Mesenchymal stem cell (in vitro differentiated cells and primary cell): ENCODE data around the gene TMPRSS6.

Source experiments
- DNase-seq: peaks from one replicate; pipeline ENCODE4 v3.0.0-alpha.2; 2013
- H2AFZ ChIP-seq: one replicate; pipeline ENCODE4 v1.6.1; 2013; ENCODE audit warnings: low read depth, mild to moderate bottlenecking, control low read depth, inconsistent platforms, low read length, moderate library complexity
- H2AK5ac ChIP-seq: 2 replicates; pipeline ENCODE4 v1.6.1; 2013; ENCODE audit warnings: low read length, moderate library complexity, mild to moderate bottlenecking, inconsistent platforms; ENCODE audit not compliant: severe bottlenecking
- H2BK120ac ChIP-seq: one replicate; pipeline ENCODE4 v1.6.1; 2013; ENCODE audit warnings: low read depth, mild to moderate bottlenecking, inconsistent platforms, low read length, moderate library complexity
- H2BK12ac ChIP-seq, 2 experiments: one replicate each; pipeline ENCODE4 v1.6.1; 2013; ENCODE audit warnings: inconsistent platforms in 2 of 2, low read length in 2 of 2, mild to moderate bottlenecking in 2 of 2, moderate library complexity in 2 of 2, control low read depth in 1 of 2
- H2BK15ac ChIP-seq: one replicate; pipeline ENCODE4 v1.6.1; 2013; ENCODE audit warnings: mild to moderate bottlenecking, low read depth, inconsistent platforms; ENCODE audit not compliant: poor library complexity, severe bottlenecking
- H2BK5ac ChIP-seq: 2 replicates; pipeline ENCODE4 v1.6.1; 2013; ENCODE audit warnings: low read depth, mild to moderate bottlenecking, low read length, control low read depth, inconsistent platforms; ENCODE audit not compliant: poor library complexity, severe bottlenecking
- H3K14ac ChIP-seq, 2 experiments: one replicate each; pipeline ENCODE4 v1.6.1; 2013; ENCODE audit warnings: inconsistent platforms in 2 of 2, low read length in 2 of 2, control low read depth in 1 of 2, mild to moderate bottlenecking in 1 of 2, moderate library complexity in 1 of 2
- H3K18ac ChIP-seq, 2 experiments: one replicate each; pipeline ENCODE4 v1.6.1; 2013; ENCODE audit warnings: inconsistent platforms in 2 of 2, low read length in 2 of 2, control low read depth in 1 of 2, low read depth in 1 of 2, mild to moderate bottlenecking in 1 of 2
- H3K23ac ChIP-seq, 2 experiments: one replicate each; pipeline ENCODE4 v1.6.1; 2013; ENCODE audit warnings: inconsistent platforms in 2 of 2, low read length in 2 of 2, mild to moderate bottlenecking in 2 of 2, moderate library complexity in 2 of 2, control low read depth in 1 of 2
- H3K27ac ChIP-seq: 2 replicates; pipeline ENCODE4 v1.5.1; 2013; ENCODE audit warnings: mild to moderate bottlenecking, moderate library complexity, low read length, control low read depth, inconsistent platforms; ENCODE audit not compliant: poor library complexity, severe bottlenecking
- H3K27me3 ChIP-seq, 2 experiments: 2 replicates each; pipeline versions ENCODE4 v1.6.1 to v1.7.0; 2013; ENCODE audit warnings: low read length in 2 of 2, mild to moderate bottlenecking in 2 of 2, moderate library complexity in 2 of 2, control low read depth in 1 of 2, inconsistent platforms in 1 of 2; ENCODE audit not compliant: control insufficient read depth in 1 of 2, insufficient read depth in 1 of 2
- H3K36me3 ChIP-seq, 2 experiments: 2 replicates each; pipeline versions ENCODE4 v1.6.1 to v1.7.0; 2013; ENCODE audit warnings: low read length in 2 of 2, control low read depth in 1 of 2, inconsistent platforms in 1 of 2, low read depth in 1 of 2, mild to moderate bottlenecking in 1 of 2; ENCODE audit not compliant: insufficient read depth in 2 of 2, control insufficient read depth in 1 of 2
- H3K4ac ChIP-seq, 2 experiments: one replicate each; pipeline ENCODE4 v1.6.1; 2013; ENCODE audit warnings: inconsistent platforms in 2 of 2, low read length in 2 of 2, mild to moderate bottlenecking in 2 of 2, moderate library complexity in 2 of 2, control low read depth in 1 of 2, low read depth in 1 of 2
- H3K4me1 ChIP-seq: 2 replicates; pipeline ENCODE4 v1.6.1; 2013; ENCODE audit warnings: low read depth, low read length, control low read depth; ENCODE audit not compliant: control insufficient read depth, insufficient read depth
- H3K4me2 ChIP-seq: 2 replicates; pipeline ENCODE4 v1.6.1; 2013; ENCODE audit warnings: low read length, mild to moderate bottlenecking, inconsistent platforms; ENCODE audit not compliant: poor library complexity, severe bottlenecking
- H3K4me3 ChIP-seq, 2 experiments: 2 replicates each; pipeline versions ENCODE4 v1.5.1 to v1.7.0; 2013; ENCODE audit warnings: low read length in 2 of 2, mild to moderate bottlenecking in 2 of 2, control low read depth in 1 of 2, low read depth in 1 of 2; ENCODE audit not compliant: insufficient read depth in 1 of 2
- H3K79me1 ChIP-seq: replicated peaks from 2 replicates; pipeline ENCODE4 v1.6.1; 2013; ENCODE audit warnings: mild to moderate bottlenecking, control low read depth, low read length, inconsistent platforms; ENCODE audit not compliant: poor library complexity, severe bottlenecking
- H3K9ac ChIP-seq: 2 replicates; pipeline ENCODE4 v1.7.0; 2013; ENCODE audit warnings: mild to moderate bottlenecking, low read length, moderate library complexity
- H3K9me3 ChIP-seq: 2 replicates; pipeline ENCODE4 v1.7.0; 2013; ENCODE audit warnings: mild to moderate bottlenecking, low read length; ENCODE audit not compliant: control insufficient read depth
- H4K8ac ChIP-seq: one replicate; pipeline ENCODE4 v1.6.1; 2013; ENCODE audit warnings: inconsistent platforms, mild to moderate bottlenecking, low read length, moderate library complexity
- H4K91ac ChIP-seq: one replicate; pipeline ENCODE4 v1.6.1; 2013; ENCODE audit warnings: mild to moderate bottlenecking, low read length, inconsistent platforms
- WGBS: methylation state at CpG from one replicate; pipeline ENCODE4 v1.1.7; 2013; ENCODE audit warnings: mixed read lengths; 5-methylcytosine and 5-hydroxymethylcytosine counted together

TMPRSS6 gene

DNA sequence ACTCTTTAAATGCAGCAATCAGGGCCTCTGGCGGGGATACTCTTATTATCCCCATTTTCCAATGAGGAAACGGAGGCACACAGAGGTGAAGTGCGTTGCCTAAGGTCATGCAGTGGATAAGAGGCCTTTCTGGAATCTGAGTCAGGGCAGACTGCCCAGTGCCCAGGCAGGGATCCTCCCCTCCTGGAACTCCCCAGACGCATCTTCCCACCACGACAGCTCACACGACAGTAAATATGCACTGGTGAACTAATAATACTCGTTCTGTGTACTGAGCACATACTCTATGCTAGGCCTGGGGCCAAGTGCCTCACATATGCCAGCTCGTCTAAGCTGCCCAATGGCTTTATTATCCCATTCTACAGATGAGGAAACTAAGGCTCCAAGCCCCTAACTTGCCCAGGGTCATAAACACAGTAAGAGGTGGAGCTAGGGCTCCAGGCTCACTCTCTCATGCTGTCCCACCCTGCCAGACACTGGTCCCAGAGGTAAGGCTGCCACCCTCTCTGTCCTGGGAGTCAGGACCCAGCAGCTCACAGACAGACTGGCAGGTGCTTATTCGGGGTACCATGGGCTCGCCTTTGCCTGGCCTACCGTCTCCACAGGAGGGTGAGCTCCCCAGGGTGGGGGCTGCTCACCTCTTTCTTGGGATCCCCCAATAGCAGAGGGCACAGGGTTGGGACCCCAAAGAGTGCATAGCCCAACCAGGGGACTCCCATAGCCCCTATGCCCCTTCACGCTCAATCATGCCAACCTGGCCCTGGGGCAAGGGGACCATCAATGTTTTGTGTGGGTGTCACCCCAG lies 37.9 kb upstream of the TMPRSS6 start:
- Histone ChIP-seq H3K36me3 (no peaks in the 10 kb centered on the region), H4K91ac (no peak overlapping the region), H2AK5ac (no peak overlapping the region), H2BK120ac (no peak overlapping the region), H3K18ac (peak overlapping the region in 1 of 2 experiments; percentile 11), H2BK12ac (no peak overlapping the region), H3K9me3 (peaks cover 6% of the 10 kb centered on the region), H3K4me3 (no peak overlapping the region), H3K4me1 (peaks cover 3% of the 10 kb centered on the region), H3K23ac (no peak overlapping the region), H3K9ac (no peak overlapping the region), H2BK15ac (no peak overlapping the region), H3K4me2 (no peak overlapping the region), H4K8ac (no peak overlapping the region), H3K4ac (no peak overlapping the region), H2AFZ (no peak overlapping the region), H2BK5ac (no peak overlapping the region), H3K79me1 (no peaks in the 10 kb centered on the region), H3K27ac (no peak overlapping the region), H3K27me3 (peaks cover 20 to 84% of the 10 kb centered on the region in 2 experiments), H3K14ac (no peak overlapping the region)
- 81% methylated on average over 12 of the region's 12 CpGs for WGBS
- DNase-seq, result peak; percentile 10

DNA sequence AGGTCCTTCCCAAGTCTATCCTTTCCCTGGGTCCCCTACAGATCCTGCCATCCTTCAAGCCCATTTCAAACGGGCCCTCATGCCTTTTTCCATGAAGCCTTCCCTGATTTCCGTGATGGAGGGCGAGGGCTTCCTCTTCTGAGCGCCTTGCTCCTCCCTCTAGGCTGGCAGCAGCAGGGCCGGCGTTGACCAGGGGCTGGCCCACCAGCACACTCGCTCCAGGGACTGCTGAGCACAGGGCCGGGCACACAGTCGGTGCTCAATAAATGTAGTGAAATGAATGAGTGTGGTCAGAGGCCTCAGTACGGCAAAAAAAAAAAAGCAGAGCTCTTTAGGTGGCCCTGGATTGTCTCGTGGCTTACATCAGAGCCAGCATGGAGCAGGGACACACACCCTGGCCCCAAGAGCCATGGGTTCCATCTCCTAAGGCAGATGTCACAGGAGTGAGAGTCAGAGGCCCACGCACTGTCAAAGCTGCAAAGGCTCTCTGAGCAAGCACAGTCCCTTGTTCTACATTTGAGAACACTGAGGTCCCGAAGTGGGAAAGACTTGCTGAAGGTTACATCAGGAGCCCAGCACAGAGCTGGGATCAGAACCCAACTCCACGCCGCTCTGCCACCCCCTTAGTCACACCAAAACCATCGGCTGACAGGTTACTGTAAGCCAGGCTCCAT lies 37.1 kb upstream of the TMPRSS6 start:
- no peak for DNase-seq
- H3K23ac ChIP-seq, result no peak overlapping the region
- peak overlapping the region; percentile 4 for H2BK15ac ChIP-seq
- H4K91ac ChIP-seq, result no peak overlapping the region
- no peak overlapping the region for H2BK12ac ChIP-seq
- no peak overlapping the region for H2BK120ac ChIP-seq
- no peaks in the 10 kb centered on the region for H3K36me3 ChIP-seq
- H3K27me3 ChIP-seq, result peaks cover 20 to 84% of the 10 kb centered on the region in 2 experiments
- peaks cover 3% of the 10 kb centered on the region for H3K4me1 ChIP-seq
- no peak overlapping the region for H3K4ac ChIP-seq
- H3K27ac ChIP-seq, result no peak overlapping the region
- no peak overlapping the region for H3K4me3 ChIP-seq
- 84% methylated on average over 16 of the region's 16 CpGs for WGBS
- H2AFZ ChIP-seq, result no peak overlapping the region
- no peak overlapping the region for H3K18ac ChIP-seq
- no peak overlapping the region for H4K8ac ChIP-seq
- H3K9me3 ChIP-seq, result peaks cover 3% of the 10 kb centered on the region
- no peak overlapping the region for H3K4me2 ChIP-seq
- no peaks in the 10 kb centered on the region for H3K79me1 ChIP-seq
- H2BK5ac ChIP-seq, result no peak overlapping the region
- H3K14ac ChIP-seq, result no peak overlapping the region
- no peak overlapping the region for H2AK5ac ChIP-seq
- no peak overlapping the region for H3K9ac ChIP-seq

DNA sequence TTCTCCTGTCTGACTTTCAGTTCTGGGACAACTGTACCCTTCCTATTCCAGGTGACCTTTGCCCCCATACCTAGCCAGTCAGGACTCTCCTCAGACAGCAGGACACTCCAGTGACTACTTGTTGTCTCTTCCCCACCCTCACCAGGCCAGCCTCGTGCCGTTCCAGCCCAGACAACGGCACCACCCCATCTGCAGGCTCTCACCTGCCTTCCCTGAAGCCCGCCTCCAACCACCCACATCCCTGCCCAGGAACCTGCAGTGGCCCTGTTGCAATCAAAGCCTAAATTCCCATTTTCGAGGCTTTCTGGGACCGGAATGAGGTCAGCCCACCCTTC lies 36.5 kb upstream of the TMPRSS6 start:
- Histone ChIP-seq H2BK5ac (no peak overlapping the region), H2AFZ (no peak overlapping the region), H4K8ac (no peak overlapping the region), H3K27ac (no peak overlapping the region), H2BK15ac (no peak overlapping the region), H3K36me3 (no peaks in the 10 kb centered on the region), H2BK120ac (no peak overlapping the region), H3K79me1 (no peaks in the 10 kb centered on the region), H3K4ac (no peak overlapping the region), H4K91ac (no peak overlapping the region), H3K23ac (no peak overlapping the region), H3K18ac (no peak overlapping the region), H3K9me3 (no peaks in the 10 kb centered on the region), H3K14ac (no peak overlapping the region), H3K4me2 (no peak overlapping the region), H3K4me3 (no peak overlapping the region), H3K4me1 (peaks cover 7% of the 10 kb centered on the region), H2AK5ac (no peak overlapping the region), H3K9ac (no peak overlapping the region), H3K27me3 (peaks cover 20 to 80% of the 10 kb centered on the region in 2 experiments), H2BK12ac (no peak overlapping the region)
- 80% methylated on average over 6 of the region's 6 CpGs for WGBS
- DNase-seq, result no peak

DNA sequence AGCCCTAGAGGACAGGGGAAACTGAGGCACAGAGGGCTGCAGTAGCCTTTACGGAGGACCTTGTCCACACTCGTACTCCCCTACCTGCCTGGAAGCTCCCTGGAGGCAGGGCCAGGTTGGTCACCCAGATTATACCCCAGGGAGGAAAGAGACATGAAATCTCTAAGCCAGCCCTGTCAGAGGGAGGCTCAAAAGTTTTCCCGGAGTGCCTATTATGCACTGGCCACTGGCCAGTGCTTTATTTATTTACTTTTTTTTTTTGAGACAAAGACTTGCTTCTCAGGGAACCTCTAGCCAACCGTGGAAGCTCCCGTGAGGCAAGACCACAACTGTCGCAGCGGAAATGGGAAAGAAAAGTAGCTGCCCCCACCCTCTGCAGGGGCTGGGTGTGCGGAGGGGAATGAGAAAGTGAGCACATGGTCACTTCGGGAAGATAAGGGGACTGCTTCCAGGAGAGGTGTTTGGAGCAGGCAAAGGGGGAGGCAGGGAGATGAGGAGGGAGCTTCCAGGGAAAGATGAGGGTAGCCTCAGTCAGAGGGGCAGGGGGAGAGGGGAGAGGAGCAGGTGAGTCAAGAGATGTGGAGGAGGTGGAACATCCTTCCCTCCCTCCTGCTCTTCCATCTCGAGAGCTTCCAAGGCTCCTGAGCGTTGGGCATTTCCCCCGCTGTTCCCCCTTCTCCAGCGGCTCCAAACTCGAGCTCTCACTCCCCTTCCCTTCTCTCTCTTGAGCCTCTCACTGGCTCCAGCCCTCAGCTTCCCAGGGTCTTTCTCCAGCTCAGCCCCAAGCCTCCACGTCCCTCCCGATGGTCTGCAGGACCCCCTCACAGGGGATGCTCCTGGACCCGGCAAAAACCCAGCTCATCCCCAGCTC lies 35.9 kb upstream of the TMPRSS6 start:
- Histone ChIP-seq H3K27ac (no peak overlapping the region), H4K8ac (no peak overlapping the region)
- whole genome bisulfite sequencing, result 55% methylated on average over 17 of the region's 17 CpGs

More for the DNA sequence above, 35.9 kb upstream of the TMPRSS6 start:
- Histone ChIP-seq H3K4me2 (no peak overlapping the region), H3K18ac (no peak overlapping the region), H2BK5ac (no peak overlapping the region), H3K79me1 (no peaks in the 10 kb centered on the region), H2BK12ac (no peak overlapping the region), H2BK15ac (no peak overlapping the region), H3K36me3 (no peaks in the 10 kb centered on the region), H3K9ac (no peak overlapping the region), H3K4me1 (peaks cover 7% of the 10 kb centered on the region), H2AFZ (no peak overlapping the region), H4K91ac (no peak overlapping the region), H3K4ac (no peak overlapping the region), H2BK120ac (no peak overlapping the region), H2AK5ac (no peak overlapping the region), H3K23ac (no peak overlapping the region), H3K27me3 (peaks cover 20 to 75% of the 10 kb centered on the region in 2 experiments), H3K9me3 (no peaks in the 10 kb centered on the region), H3K4me3 (no peak overlapping the region), H3K14ac (no peak overlapping the region)
- peak; percentile 28 for DNase-seq
